Hepatic stellate cell (primary cell): ENCODE measurements around the gene TEX22.

Source experiments
- DNase-seq: peaks from one replicate; pipeline ENCODE4 v3.0.0; 2011; ENCODE audit warnings: low spot score

Gene TEX22

GRCh38 chr14:105384605-105385321 lies 13.6 kb upstream of the TEX22 start:
- DNase-seq, result no peak

- no peak for DNase-seq
Measured at GRCh38 chr14:105385322-105385637, 13.1 kb upstream of the TEX22 start.

DNA sequence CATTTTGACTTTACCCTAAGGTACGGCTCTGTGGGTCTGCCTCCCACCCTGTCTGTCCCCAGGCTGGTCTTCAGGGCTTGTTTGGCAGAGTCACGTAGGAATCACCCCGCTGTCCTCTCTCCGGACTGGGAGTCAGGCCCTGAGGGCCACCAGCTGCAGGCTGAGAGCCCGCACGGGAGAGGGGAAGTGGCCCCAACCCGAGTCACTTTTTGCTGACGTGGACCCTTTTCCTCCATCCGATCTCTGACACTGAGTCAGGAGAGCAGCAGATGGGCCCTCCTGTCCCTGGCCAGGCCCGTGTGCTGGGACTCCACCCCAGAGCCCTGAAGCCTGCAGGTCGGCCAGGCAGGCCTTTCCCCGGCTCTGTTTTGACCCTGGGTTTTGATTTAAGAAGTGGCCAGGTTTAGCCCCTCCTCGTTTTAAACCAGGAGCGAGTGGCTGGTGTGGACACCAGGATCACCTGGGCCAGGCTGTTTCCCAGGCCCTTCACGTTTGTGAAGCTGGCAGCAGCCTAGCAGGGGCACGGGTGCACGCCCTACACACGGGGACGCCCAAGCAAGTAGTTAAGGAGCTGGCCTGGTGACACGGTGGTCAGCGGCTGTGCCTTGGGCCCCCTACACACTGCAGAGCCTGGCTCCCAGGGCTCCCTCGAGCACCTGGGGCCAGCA lies 12.5 kb upstream of the TEX22 start:
- DNase-seq, result no peak

DNA sequence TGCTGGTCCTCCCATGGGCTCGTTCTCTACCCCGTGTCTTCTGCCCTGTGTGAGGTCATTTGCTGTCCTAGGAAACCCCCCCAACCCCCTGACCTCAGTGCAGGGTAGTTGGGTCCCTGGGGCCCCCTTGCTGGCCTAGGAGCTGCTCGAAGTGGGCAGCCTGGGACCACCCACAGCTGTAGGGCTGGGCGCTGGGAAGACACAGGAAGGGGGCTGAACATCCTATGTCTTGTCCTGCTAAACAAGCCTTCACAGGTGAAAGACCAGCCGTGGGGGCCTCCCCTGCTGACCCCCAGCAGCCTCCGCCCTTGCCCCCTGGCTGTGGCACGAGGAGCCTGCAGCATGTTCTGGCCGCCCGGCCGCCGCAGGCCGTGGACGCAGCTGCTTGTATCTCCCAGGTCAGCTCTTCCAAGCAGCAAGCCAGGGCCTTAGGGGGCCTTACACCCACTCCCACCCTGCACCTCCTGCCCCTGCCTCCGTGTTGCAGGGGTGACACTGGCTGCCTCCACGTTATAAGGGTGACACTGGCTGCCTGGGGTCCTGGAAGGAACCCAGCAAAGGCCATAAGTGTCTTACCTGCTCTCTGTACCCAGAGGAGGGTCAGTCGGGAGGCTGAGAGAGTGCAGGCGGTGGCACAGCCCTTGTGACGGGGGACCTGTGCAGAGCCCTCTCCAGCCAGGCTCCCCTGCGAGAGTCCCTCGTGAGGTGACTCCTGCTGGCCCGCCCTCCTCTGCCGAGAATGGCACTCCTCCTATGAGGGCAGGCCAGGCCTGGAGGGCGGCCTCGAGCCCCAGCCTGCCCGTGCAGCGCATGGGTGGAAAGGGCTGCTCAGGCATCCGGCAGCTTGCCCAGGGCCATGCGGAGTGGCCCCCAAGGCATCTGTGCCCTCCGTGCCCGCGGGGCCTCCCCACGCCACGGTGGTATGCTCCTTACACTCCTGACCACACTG lies 11.5 kb upstream of the TEX22 start:
- no peak for DNase-seq

DNA sequence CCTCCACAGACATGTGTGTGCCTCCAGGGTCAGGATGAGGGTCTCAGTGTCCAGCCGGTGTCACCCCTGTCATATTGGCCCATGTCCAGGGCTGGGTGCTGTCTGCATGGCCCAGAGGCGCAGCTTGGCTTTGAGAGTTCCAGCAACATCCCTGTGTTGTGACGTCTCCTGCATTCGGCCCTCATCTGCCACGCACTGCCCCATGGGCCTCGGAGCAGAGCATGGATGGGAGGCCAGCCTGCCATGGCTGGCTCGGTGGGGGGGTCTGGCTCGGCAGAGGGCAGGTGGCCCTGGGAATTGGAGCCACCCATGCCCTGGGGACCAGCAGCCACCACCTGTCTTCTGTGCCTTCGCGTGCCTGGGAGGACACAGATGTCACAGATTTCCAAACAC lies 10.8 kb upstream of the TEX22 start:
- no peak for DNase-seq

- no peak for DNase-seq
Measured at GRCh38 chr14:105388110-105388951, 10.0 kb upstream of the TEX22 start.

DNA sequence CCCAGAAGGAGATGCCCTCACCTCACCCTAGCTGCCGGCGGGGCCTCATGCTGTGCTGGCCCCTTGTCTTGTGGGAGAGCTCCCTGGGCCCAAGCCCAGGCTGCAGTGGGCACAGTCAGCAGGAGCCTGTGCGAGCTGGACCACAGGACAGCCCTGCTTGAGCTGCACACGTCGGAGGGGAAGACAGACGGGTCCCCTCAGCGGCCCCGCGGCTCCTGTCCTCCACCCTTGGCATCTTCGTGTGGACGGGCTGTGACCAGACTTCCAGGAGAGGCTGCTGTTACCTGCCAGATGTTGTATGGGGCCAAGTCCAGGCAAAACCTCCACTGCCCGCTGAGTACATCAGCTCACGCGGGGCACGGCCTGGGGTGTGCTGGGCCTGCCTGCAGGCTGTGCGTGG lies 9.4 kb upstream of the TEX22 start:
- no peak for DNase-seq

DNA sequence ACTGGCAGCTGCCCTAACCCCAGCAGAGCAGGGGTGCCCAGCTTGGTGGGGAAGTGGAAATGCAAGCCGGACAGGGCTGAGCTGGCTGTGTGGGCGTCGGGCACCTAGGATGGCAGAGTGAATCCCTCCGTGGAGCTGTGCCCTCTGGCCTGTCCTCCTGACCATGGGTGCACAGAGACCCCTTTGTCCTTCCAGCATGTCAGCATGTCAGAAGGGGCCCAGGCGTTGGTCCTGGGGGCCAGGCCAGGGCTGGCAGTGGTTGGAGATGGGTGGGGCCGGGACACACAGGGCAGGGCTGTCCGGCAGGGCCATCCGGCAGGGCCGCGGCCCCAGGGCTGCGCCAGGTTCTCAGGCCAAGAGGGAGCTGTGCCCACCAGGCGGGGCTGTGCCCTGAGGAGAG lies 8.8 kb upstream of the TEX22 start:
- no peak for DNase-seq

GRCh38 chr14:105389976-105390848 lies 8.1 kb upstream of the TEX22 start:
- no peak for DNase-seq

DNA sequence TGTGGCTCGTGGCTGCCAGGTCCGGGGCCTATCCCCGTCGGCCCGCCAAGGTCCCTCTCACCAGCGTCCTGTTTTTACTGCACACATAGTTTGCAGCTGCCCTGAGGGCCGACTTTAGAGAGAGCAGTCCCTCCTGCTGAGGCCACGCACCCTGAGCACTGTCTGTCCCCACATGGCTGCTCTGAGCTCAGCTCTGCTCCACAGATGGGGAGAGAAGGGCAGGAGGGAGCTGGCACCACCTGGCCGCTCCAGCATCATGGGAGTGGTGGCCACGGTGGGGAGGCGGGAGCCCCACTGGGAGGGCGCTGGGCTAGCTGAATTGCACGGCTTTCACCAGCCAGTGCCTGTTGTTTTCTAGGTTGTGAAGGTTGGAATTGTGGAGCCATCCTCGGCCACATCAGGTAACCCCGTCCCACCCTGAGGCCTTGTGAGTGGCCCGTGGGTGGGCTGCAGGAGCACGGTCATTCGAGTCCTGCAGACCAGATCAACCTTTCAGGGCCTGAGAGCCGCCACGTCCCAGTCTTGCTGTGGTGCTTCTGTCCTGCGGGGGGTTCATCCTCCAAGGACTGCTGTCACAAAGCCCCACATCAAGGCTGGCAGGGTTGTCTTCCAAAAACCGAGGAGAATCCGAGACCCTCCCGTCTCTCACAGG lies 7.4 kb upstream of the TEX22 start:
- DNase-seq, result no peak

DNA sequence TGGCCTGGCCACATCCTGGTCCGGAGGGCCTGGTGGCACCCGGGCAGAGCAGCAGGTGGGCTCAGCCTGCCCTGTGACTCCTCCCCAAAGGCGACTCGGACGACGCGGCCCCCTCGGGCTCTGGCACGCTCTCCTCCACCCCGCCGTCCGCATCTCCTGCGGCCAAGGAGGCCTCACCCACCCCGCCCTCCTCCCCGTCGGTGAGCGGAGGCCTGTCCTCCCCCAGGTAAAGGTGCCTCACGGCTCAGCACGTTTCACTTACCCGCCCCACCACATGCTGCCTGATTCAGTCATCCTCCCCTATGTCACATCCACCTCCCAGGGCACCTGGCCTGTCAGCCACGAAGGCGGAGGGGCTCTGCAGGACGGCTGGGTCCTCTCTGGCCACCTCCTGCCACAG lies 6.8 kb upstream of the TEX22 start:
- no peak for DNase-seq

GRCh38 chr14:105392131-105393090 lies 5.9 kb upstream of the TEX22 start:
- DNase-seq, result no peak

GRCh38 chr14:105393151-105393550 lies 5.2 kb upstream of the TEX22 start:
- DNase-seq, result no peak

DNA sequence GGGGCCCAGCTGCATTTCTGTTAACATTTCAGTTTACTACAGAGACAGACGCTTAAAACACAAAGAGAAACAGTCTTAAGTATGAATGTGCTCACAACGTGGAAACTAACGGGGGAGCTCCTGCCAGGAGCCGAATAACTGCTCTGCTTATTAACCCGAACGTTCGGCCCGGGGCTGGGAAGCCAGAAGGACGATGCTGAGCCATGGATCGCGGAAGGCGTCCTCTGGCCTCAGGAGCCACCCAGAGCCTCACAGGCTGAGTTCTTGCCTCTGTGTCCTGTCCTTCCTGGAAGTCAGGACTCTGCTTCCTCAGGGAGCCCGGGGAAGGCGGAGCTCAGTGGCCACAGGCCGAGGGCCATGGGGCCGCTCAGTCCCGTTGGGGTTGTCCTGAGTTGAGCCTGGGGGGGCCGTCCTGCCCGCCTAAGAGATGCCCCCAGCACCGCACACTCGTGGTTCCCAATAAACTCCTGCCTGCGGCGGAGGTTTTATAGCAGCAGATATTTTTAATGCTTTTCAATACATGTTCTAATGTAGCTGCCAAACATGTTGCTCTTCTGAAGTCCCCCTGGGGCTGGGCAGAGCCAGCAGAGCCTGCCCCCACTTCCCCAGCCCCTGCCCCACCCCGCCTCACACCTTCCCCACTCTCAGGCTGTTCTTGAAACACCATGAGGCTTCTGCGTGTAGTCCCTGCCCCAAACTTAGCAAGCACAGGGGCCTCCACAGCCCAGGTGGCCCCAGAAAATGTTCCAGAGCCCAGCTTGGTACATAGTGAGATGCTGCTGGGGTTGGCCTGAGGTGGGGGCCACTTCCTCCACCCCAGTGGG lies 3.4 kb upstream of the TEX22 start:
- DNase-seq, result no peak

- no peak for DNase-seq
Measured at GRCh38 chr14:105395538-105395854, 2.8 kb upstream of the TEX22 start.

DNA sequence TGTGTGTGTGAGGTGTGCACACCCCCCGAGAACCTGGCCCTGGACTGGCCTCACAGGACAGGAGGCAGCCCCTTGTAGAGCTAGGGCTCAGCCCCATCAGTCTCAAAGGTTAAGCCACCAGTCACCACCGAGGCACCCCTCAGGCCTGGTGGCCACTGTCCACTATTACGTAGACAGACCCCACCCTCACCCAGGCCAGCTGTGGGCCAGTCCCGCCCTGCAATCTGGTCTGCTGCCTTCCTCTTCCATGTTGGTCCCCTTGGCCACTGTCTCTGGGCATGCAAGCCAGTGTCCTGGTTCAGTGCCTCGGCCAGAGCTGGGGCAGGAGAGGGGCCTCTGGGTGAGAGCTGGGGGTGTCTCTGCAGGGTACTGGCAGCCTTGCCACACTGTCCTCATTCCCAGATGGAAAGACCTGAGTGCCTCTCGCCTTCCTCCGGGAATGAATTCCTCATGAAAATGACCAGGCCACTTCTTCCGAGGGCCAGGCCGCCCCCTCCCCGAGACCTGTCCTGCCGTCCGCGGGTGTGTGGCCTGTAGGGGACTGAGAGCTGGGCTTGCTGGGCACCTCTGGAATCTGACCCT lies 897 bp upstream of the TEX22 start:
- DNase-seq, result no peak

DNA sequence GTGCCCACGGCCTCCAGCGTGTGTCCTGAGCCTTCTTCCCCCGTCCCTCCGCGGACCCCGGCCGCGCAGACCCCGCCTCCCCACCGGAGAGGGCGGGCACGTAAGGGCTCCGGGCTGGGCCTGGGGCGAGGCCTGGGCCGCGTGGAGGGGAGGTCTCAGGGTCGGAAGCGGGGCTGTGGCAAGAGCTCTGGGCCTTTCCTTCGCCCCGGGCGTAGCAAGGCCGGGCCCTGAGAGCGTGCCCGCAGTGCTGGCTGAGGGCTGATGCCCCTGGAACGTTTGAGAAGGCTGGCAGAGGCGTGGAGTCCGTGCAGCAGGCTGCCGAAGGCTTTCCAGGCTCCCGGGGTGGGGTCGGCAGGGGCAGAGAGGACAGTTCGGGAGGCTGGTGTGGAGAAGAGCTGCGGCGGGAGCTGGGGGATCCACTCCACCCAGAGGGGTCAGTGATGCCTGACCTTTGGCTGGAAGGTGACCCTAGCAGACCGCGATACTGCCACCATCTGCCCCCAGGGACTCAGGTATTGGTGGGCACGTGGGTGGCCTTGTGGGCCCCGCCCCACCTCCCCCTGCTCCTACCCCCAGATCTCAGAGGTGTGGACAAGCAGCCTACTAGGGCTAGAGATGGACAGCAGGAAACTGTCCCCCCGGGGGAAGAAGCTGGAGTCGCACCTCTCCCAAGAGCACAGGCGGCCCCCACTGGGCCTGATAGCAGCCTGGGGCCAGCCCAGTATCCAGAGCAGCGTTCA lies 558 bp downstream of the TEX22 start:
- DNase-seq, result no peak

GRCh38 chr14:105399466-105399775 lies 1.1 kb downstream of the TEX22 start:
- DNase-seq, result no peak
